Renal pelvis (tissue), 4 donors: ENCODE results near the gene GPR6. TPM values are rescaled to one million over a fixed set of nuclear protein-coding genes. Genes with fewer than 3 reads are reported as not detected.

Experiments
- DNase-seq: peaks from one replicate; pipeline ENCODE4 v3.0.0-alpha.2; 2013
- polyA plus RNA-seq, 3 donors: library from polyadenylated mRNA; unstranded; fragments of 120-200 nt; gene quantifications; one replicate each; pipeline ENCODE4 v1.2.1, GENCODE V29; 2013; ENCODE audit not compliant: insufficient read length in 3 of 3

The GPR6 gene
- polyA plus RNA-seq, 3 donors = not detected

DNA sequence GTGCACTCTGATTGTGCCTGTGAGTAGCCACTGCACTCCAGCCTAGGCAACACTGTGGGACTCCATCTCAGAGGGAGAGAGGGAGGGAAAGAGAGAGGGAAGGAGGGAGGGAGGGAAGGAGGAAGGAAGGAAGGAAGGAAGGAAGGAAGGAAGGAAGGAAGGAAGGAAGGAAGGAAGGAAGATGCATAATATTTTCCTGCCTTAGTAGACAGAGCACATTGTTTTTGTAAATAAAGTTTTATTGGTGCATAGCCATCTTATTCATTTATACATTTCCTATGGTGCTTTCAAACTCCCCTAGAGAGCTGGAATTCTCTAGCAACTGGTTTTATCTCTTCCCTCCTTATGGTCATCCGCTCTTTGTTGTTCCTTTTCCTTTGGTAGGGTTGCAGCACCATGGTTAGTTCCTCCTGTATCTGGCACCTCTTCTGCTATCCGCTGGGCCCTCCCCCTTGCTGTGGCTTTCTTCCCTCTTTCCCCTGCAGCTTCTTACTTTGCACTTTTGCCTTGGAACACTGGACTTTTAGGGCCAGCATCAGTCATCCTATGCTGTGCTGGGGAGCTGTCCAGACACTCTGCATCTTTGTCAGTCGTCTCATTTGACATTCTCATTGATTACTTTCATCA is 20.2 kb downstream of the GPR6 start:
- no peak for DNase-seq

DNA sequence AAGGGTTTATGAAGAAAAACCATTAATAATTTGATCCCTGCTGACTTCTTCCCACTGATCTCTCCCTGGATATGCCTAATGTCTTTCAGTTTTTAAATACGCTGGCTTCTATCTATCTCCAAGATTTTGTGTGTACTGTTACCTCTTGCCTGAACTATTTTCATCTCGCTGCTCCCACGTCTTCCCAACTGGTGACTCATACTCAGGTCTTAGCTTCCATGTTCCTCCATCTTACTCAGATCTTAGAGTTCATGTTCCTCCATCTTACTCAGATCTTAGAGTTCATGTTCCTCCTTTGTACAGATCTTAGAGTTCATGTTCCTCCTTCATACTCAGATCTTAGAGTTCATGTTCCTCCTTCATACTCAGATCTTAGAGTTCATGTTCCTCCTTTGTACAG is 21.6 kb downstream of the GPR6 start:
- DNase-seq = no peak

DNA sequence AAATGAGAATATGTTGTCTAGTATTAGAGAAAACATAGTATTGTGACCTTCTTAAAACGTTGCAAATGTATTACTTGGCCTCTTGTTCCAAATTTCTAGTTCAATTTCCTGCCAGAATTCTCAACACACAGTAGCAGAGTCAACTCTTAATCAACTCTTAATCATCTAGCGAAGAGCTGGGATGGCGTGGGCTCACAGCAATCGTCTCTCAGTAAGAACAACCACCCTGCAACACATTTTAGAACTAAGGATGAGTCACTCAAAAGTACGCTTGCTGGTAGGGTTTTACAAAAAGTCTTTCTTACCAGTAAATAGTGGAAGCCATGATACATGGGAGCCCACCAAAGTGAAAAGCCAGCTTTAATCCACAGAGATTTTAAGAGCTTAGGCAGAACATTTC is 24.6 kb downstream of the GPR6 start:
- no peak for DNase-seq

DNA sequence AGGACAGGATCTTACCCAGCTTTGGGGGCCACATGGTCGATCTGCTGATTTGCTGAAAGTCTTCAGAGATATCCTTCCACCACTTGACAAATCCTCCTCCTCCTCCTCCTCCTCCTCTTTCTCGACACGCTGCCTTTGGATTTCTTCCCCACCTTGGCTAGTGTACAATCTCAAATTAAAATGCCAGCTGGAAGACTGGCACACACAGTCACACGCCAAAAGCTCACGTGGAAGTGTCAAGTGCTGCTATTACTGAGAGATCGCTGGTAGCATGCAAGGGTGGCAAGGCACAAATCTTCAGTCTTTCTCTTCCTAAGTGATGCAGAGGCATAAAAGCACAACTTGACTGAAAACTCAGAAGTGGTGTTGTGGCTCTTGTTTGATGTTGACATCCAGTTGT is 35.3 kb downstream of the GPR6 start:
- no peak for DNase-seq

DNA sequence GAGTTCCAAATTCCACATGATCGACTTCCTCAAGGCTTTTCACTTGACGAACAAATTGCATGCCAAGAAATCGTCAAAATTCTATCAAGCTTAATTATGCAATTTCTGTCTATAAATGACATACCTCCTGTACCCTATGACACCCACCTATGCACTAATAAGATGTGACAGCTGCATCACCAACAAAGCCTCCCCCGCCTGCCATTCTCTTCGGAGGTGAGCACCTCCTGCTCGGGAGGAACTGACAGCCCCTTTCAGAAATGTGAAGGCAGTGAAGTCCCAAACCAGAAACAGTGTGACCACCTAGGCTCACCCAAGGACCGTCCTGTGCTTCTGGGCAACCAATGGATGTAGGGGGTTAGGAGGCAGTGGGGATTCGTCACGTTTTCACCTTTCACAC is 37.1 kb downstream of the GPR6 start:
- no peak for DNase-seq

DNA sequence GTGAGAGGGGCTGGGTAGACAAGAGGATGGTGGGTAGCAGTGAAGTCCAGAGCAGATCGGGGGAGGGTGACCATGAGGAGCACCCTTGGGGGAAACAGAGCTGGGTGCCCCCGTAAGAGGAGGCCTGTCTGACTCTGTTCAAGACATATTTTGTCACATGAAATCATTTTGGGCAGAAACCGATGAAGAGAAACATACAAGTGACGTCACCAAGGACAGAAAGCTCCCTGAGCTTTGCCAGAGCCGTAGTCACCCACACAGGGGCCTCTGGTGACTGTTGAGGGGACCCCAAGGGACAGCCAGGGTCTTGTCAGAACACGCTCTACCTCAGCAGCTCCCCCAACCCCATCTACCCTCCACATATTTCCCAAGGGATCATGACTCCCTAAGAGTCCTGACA is 39.2 kb downstream of the GPR6 start:
- no peak for DNase-seq

DNA sequence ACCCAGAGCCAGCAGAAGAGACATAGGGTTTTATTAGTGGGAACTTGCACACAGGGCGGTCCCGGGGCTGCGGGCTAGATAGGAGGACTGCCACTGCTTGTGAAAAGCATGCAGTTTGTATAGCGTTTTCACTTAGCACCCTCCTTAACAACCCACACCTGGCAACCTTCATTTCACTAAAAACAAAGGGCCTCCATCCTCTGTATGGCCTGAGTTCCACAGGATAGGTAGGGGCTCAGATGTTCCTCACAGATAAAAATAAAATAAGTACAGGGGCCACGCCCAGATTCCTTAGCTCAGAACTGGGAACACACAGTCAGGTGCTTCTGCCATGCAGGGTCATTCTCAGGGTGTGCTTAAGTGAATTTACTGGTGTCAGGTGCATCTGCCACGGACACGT is 39.8 kb downstream of the GPR6 start:
- no peak for DNase-seq

DNA sequence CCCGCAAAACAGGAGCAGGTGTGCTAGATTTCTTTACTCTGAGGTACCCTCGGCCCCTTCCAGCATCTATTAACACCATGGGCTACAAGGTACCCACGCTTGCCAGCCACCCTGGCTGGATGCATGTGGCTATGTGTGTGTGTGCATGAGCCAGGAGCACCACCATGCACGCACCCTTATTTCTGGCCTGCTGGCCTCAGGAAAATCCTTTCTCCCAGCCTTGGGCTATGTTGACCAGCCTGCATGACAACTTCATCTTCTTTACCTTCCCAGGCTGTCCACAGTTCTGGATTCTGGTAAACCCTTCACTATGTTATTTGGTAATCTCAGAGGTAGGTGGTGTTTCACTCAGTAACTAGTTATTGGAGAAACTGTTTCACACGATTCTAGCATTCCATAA is 40.4 kb downstream of the GPR6 start:
- no peak for DNase-seq

DNA sequence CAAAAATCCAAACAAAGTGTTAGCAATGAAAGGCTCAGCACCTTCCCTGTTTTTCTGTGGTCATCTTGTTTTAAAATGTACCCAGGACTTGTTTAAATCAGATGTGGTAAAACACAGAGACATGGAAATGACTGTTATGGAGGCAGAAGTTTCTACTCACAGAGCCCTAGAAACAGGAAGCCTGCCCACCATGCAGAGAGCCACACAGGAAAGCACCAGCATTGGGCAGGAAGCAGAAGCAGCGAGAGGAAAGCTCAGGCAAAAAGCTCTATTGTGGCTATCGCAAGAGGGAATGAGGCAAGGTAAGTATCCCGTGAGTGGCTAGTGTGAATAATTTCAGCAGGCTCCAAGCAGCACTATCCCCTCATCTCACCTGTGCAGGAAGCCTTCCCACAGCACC is 42.8 kb downstream of the GPR6 start:
- DNase-seq = no peak

DNA sequence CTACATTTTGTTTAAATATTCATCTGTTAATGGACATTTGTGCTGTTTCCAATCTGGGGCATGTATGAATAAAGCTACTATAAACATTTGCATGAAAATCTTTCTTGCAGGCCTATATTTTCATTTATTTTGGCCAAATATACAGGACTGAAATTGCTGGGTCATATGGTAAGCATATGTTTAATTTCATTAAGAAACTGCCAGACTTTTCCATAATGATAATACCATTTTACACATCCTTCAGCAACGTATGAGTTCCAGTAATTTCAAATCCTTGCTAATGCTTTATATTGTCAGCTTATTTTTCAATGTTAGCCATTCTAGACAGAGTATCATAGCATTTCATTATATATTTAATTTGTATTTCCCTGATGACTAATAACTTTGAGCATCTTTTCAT is 51.0 kb downstream of the GPR6 start:
- no peak for DNase-seq

Other genes with a start within 250 kb of the GPR6 start
- 10 to 100 TPM; 44.0 to 50.9 (median 49.0) TPM for gene WASF1, start 201.4 kb downstream of the GPR6 start, polyA plus RNA-seq
- 10 to 100 TPM; 25.1 to 37.4 (median 30.4) TPM for gene CDC40, start 202.1 kb downstream of the GPR6 start, polyA plus RNA-seq